Measurements from ENCODE around the gene ZNF410.

DNA sequence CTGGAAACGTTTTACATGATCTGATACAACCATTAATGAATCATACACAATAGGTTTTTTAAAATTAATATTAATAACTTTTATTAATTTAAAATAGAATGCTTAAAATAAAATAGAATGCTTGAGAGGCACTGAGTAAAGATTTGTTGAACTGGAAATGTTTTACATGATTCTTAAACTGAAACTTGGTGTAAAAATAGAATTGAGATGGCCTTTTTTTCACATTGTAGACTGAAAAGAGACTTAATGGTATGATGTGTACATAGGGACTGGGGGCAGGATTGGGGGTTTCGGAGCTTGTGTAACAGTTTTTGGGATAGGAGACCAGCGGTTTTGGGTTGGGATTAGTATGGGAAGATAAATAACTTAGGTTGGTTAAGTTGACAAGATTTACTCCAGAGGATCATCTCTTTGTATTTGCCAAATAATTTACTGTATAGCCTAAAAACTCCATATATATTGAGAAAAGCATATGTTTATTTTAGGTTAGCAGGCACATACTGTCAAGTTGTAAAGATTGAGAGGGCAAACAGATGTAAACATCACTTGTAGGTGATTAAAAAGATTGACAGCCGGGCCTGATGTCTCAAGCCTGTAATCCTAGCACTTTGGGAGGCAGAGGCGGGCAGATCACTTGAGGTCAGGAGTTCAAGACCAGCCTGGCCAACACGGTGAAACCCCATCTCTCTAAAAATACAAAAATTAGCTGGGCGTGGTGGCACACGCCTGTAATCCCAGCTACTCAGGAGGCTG lies 2.0 kb upstream of the ZNF410 start:
- TF ChIP-seq POLR2A (IDR thresholded peaks at IDR 0.05; ENCODE audit: low read length) = no peak
- no peak for TF ChIP-seq GATA1 (IDR thresholded peaks at IDR 0.05; ENCODE audit: low read depth, low read length)

Data from erythroblast (primary cell).